ENCODE measurements around the gene ACSM2B. TPM values are rescaled to one million over a fixed set of nuclear protein-coding genes. Genes with fewer than 3 reads are reported as not detected.

The ACSM2B gene
- total and polyA plus RNA-seq, 10 of the 15 experiments (the other 5 are each of a cell fraction or from before 2014, with no cell fraction given), result not detected

GRCh38 chr16:20622498-20622870 lies 46.3 kb upstream of the ACSM2B start:
- ChIA-PET POLR2A (no interaction called here), RAD21 (ENCODE audit: unreplicated experiment) (no interaction called here), SMC1A (ENCODE audit: uncharacterized antibody, unreplicated experiment) (no interaction called here), CTCF (no interaction called here)
- no peak overlapping the region for H3K9ac ChIP-seq (ENCODE audit: control insufficient read depth, insufficient read depth, low read length)
- intact Hi-C loops (cut with micrococcal nuclease; ENCODE audit: unreplicated experiment) (no loop called here), in situ Hi-C loops (cut with MboI) (no loop called here)
- no peaks in the 10 kb centered on the region for H3K27me3 ChIP-seq (replicated peaks in 1 of 2; ENCODE audit: control insufficient read depth in 2 of 2, insufficient read depth in 2 of 2, low read length in 1 of 2)
- TF ChIP-seq POLR2A (IDR thresholded peaks at IDR 0.05; ENCODE audit: low read depth, low read length), result no peak
- no peak for TF ChIP-seq IRF4 (IDR thresholded peaks at IDR 0.05; ENCODE audit: low read depth, low read length)
- no peak for TF ChIP-seq TCF12 (IDR thresholded peaks at IDR 0.05; ENCODE audit: low read depth, low read length)
- no peak for TF ChIP-seq BHLHE40 (IDR thresholded peaks at IDR 0.05; ENCODE audit: borderline replicate concordance in 1 of 2, low read depth in 2 of 2, low read length in 1 of 2)
- no peak for TF ChIP-seq RAD51 (IDR thresholded peaks at IDR 0.05)
- no peak for TF ChIP-seq PAX8 (IDR thresholded peaks at IDR 0.05)
- no peak for TF ChIP-seq YY1 (IDR thresholded peaks at IDR 0.05; ENCODE audit: low read depth, low read length)
- TF ChIP-seq DPF2 (IDR thresholded peaks at IDR 0.05), result no peak
- TF ChIP-seq STAT3 (IDR thresholded peaks at IDR 0.05; ENCODE audit: low read depth, low read length), result no peak
- no peak for TF ChIP-seq RBBP5 (conservative IDR thresholded peaks at IDR 0.05)
- TF ChIP-seq FOXM1 (IDR thresholded peaks at IDR 0.05; ENCODE audit: low read depth, low read length), result no peak
- no peak for TF ChIP-seq NFYA (IDR thresholded peaks at IDR 0.05; ENCODE audit: borderline replicate concordance, low read depth, low read length)
- TF ChIP-seq ELK1 (IDR thresholded peaks at IDR 0.05; ENCODE audit: low read depth, low read length), result no peak
- TF ChIP-seq CREB1 (IDR thresholded peaks at IDR 0.05; ENCODE audit: low read depth), result no peak
- no peak for TF ChIP-seq BRCA1 (IDR thresholded peaks at IDR 0.05; ENCODE audit: low read depth, low read length)
- no peak for TF ChIP-seq ZBTB33 (IDR thresholded peaks at IDR 0.05)
- TF ChIP-seq CTCF (IDR thresholded peaks at IDR 0.05 in 2 of 3, conservative IDR thresholded peaks at IDR 0.05 in 1 of 3; ENCODE audit: control insufficient read depth in 2 of 3, extremely low read depth in 1 of 3, insufficient read depth in 1 of 3, low read depth in 3 of 3, low read length in 3 of 3), result no peak
- no peak overlapping the region for H3K4me3 ChIP-seq
- no peaks in the 10 kb centered on the region for H3K36me3 ChIP-seq (ENCODE audit: control insufficient read depth in 2 of 2, insufficient read depth in 2 of 2, low read length in 1 of 2)
- FAIRE-seq (no peak), DNase-seq (ENCODE audit: low read depth, low spot score) (no peak), ATAC-seq (no peak)
- no peak overlapping the region for H2AFZ ChIP-seq (ENCODE audit: control insufficient read depth, low read depth, low read length)
- no TSS peak for BruUV-seq (replicated peaks)
- H3K4me2 ChIP-seq (ENCODE audit: control insufficient read depth, insufficient read depth), result no peak overlapping the region
- no peaks in the 10 kb centered on the region for H3K79me2 ChIP-seq (ENCODE audit: control insufficient read depth, insufficient read depth, low read length)
- no peak overlapping the region for H3K27ac ChIP-seq (ENCODE audit: control insufficient read depth, insufficient read depth)
- no peaks in the 10 kb centered on the region for H3K9me3 ChIP-seq (replicated peaks; ENCODE audit: control insufficient read depth, insufficient read depth, low read length)
- no peaks in the 10 kb centered on the region for H4K20me1 ChIP-seq (ENCODE audit: control insufficient read depth, insufficient read depth)
- no peaks in the 10 kb centered on the region for H3K4me1 ChIP-seq (ENCODE audit: control insufficient read depth, insufficient read depth, low read length)

All from GM12878 (cell line).